ENCODE data around the gene DAZAP1.
"Not testable (repeated sequence)": the region's sequence is repeated elsewhere in the genome, so short reads cannot be mapped to it uniquely, and the experiment has no call there.

GRCh38 chr19:1420085-1420484 is 12.7 kb downstream of the DAZAP1 start:
- TF ChIP-seq CTCF (IDR thresholded peaks at IDR 0.05); KAT7 (CRISPR knock-in tag; IDR thresholded peaks at IDR 0.05; ENCODE audit: borderline replicate concordance); E2F1 (CRISPR knock-in tag; IDR thresholded peaks at IDR 0.05); ZNF425 (CRISPR knock-in tag; conservative IDR thresholded peaks at IDR 0.05); PRDM15 (CRISPR knock-in tag; IDR thresholded peaks at IDR 0.05): not testable (repeated sequence)
